Endodermal cell (in vitro differentiated cells): ENCODE measurements around the gene FILIP1. TPM values are rescaled to one million over a fixed set of nuclear protein-coding genes. Genes with fewer than 3 reads are reported as not detected.
"Not testable (repeated sequence)": the region's sequence is repeated elsewhere in the genome, so short reads cannot be mapped to it uniquely, and the experiment has no call there.

Experiments used
- DNase-seq: peaks from one replicate; pipeline ENCODE4 v3.0.0-alpha.2; 2017
- H3K27ac ChIP-seq: 2 replicates; pipeline ENCODE4 v1.5.1; 2013; ENCODE audit warnings: mild to moderate bottlenecking, low read depth, low read length, moderate library complexity
- H3K27me3 ChIP-seq: 2 replicates; pipeline ENCODE4 v1.6.1; 2013; ENCODE audit warnings: mild to moderate bottlenecking, low read length, moderate library complexity; ENCODE audit not compliant: insufficient read depth, control insufficient read depth, poor library complexity, severe bottlenecking
- H3K36me3 ChIP-seq: 2 replicates; pipeline ENCODE4 v1.7.0; 2013; ENCODE audit warnings: mild to moderate bottlenecking, low read length, moderate library complexity; ENCODE audit not compliant: control insufficient read depth, insufficient read depth
- H3K4me1 ChIP-seq: one replicate; pipeline ENCODE4 v1.7.0; 2013; ENCODE audit warnings: low read length; ENCODE audit not compliant: control insufficient read depth, insufficient read depth
- H3K4me3 ChIP-seq: 2 replicates; pipeline ENCODE4 v1.5.1; 2013; ENCODE audit warnings: mild to moderate bottlenecking, low read length, moderate library complexity
- H3K9ac ChIP-seq: 2 replicates; pipeline ENCODE4 v1.6.1; 2013; ENCODE audit warnings: mild to moderate bottlenecking, low read length, moderate library complexity; ENCODE audit not compliant: poor library complexity, severe bottlenecking; ENCODE audit errors: extremely low read depth
- H3K9me3 ChIP-seq: 2 replicates; pipeline ENCODE4 v1.6.1; 2013; ENCODE audit warnings: mild to moderate bottlenecking, low read length, moderate library complexity; ENCODE audit not compliant: control insufficient read depth
- H3K27ac Mint-ChIP-seq: 2 replicates; pipeline ENCODE4 v1.8.0; 2020; ENCODE audit warnings: mixed read lengths
- H3K27me3 Mint-ChIP-seq: 2 replicates; pipeline ENCODE4 v1.8.0; 2021; ENCODE audit warnings: mild to moderate bottlenecking, mixed read lengths; ENCODE audit not compliant: insufficient read depth
- H3K36me3 Mint-ChIP-seq: 2 replicates; pipeline ENCODE4 v1.8.0; 2020; ENCODE audit warnings: low read depth, mixed read lengths
- H3K4me1 Mint-ChIP-seq: 2 replicates; pipeline ENCODE4 v1.8.0; 2020; ENCODE audit warnings: mixed read lengths
- H3K4me3 Mint-ChIP-seq: 2 replicates; pipeline ENCODE4 v1.8.0; 2020; ENCODE audit warnings: mild to moderate bottlenecking, moderate library complexity, mixed read lengths
- H3K9me3 Mint-ChIP-seq: 2 replicates; pipeline ENCODE4 v1.8.0; 2020; ENCODE audit warnings: mild to moderate bottlenecking, mixed read lengths
- WGBS, 2 experiments: methylation state at CpG; one replicate each; pipeline versions ENCODE4 v1.1.5 to v1.1.7; 2013; ENCODE audit warnings: missing lambda C conversion rate in 2 of 2, mixed read lengths in 1 of 2; ENCODE audit not compliant: insufficient coverage in 1 of 2, insufficient read length in 1 of 2; 5-methylcytosine and 5-hydroxymethylcytosine counted together
- total RNA-seq, 2 donors: library from RNA; stranded (reverse); fragmentation: NEBNext Ultra II Directional in 1 of 2; extraction: Animal tissue kit (Norgen Biotek cat#: 25700) in 1 of 2; gene quantifications; 2 replicates in 1 of 2; 3 replicates in 1 of 2; pipeline ENCODE4 v1.2.1, GENCODE V29; 2021
- TF ChIP-seq, protein P1 (sequence below): fragments of 200-600 bp; sonication (generic); conservative IDR thresholded peaks from 2 replicates; pipeline ENCODE4 v1.5.0; 2021; ENCODE audit warnings: antibody characterized with exemption, mild to moderate bottlenecking

FILIP1 gene
- total RNA-seq, 2 donors from 2014 or later = 0.35 TPM

- Mint-ChIP-seq H3K4me1 (peaks cover 8% of the 10 kb centered on the region), H3K9me3 (peaks cover 14% of the 10 kb centered on the region), H3K4me3 (no peak overlapping the region), H3K27me3 (no peaks in the 10 kb centered on the region), H3K36me3 (no peaks in the 10 kb centered on the region), H3K27ac (no peak overlapping the region)
- Histone ChIP-seq H3K9ac (no peak overlapping the region), H3K4me3 (no peak overlapping the region), H3K27ac (no peak overlapping the region), H3K36me3 (no peaks in the 10 kb centered on the region), H3K4me1 (no peaks in the 10 kb centered on the region), H3K9me3 (peaks cover 5% of the 10 kb centered on the region), H3K27me3 (no peaks in the 10 kb centered on the region)
- WGBS, 2 experiments = 94% methylated on average over 1 of the region's 1 CpG; no CpG with 5 or more reads in 1 of the 2 experiments
- TF ChIP-seq, protein P1, sequence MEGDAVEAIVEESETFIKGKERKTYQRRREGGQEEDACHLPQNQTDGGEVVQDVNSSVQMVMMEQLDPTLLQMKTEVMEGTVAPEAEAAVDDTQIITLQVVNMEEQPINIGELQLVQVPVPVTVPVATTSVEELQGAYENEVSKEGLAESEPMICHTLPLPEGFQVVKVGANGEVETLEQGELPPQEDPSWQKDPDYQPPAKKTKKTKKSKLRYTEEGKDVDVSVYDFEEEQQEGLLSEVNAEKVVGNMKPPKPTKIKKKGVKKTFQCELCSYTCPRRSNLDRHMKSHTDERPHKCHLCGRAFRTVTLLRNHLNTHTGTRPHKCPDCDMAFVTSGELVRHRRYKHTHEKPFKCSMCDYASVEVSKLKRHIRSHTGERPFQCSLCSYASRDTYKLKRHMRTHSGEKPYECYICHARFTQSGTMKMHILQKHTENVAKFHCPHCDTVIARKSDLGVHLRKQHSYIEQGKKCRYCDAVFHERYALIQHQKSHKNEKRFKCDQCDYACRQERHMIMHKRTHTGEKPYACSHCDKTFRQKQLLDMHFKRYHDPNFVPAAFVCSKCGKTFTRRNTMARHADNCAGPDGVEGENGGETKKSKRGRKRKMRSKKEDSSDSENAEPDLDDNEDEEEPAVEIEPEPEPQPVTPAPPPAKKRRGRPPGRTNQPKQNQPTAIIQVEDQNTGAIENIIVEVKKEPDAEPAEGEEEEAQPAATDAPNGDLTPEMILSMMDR = no peak
- no peak for DNase-seq
Measured at GRCh38 chr6:75438013-75438431, 55.6 kb downstream of the FILIP1 start.

GRCh38 chr6:75437421-75437891 lies 56.1 kb downstream of the FILIP1 start:
- no peaks in the 10 kb centered on the region for H3K9me3 ChIP-seq
- no peak overlapping the region for H3K9ac ChIP-seq
- H3K9me3 Mint-ChIP-seq = peaks cover 8% of the 10 kb centered on the region
- H3K4me1 ChIP-seq = no peaks in the 10 kb centered on the region
- no peak overlapping the region for H3K27ac ChIP-seq
- no peak overlapping the region for H3K4me3 ChIP-seq
- no peak overlapping the region for H3K4me3 Mint-ChIP-seq
- H3K36me3 ChIP-seq = no peaks in the 10 kb centered on the region
- H3K27me3 Mint-ChIP-seq = no peaks in the 10 kb centered on the region
- TF ChIP-seq, protein P1 = no peak
- no peak overlapping the region for H3K27ac Mint-ChIP-seq
- WGBS, 2 experiments = 85 to 100% methylated on average over 1 to 3 of the region's 3 CpGs
- no peaks in the 10 kb centered on the region for H3K27me3 ChIP-seq
- H3K4me1 Mint-ChIP-seq = peaks cover 8% of the 10 kb centered on the region
- DNase-seq = no peak
- no peaks in the 10 kb centered on the region for H3K36me3 Mint-ChIP-seq

- no peak overlapping the region for H3K9ac ChIP-seq
- no peak overlapping the region for H3K27ac Mint-ChIP-seq
- H3K27me3 Mint-ChIP-seq = no peaks in the 10 kb centered on the region
- TF ChIP-seq, protein P1 = no peak
- H3K4me1 Mint-ChIP-seq = peaks cover 8% of the 10 kb centered on the region
- no peaks in the 10 kb centered on the region for H3K36me3 Mint-ChIP-seq
- no peaks in the 10 kb centered on the region for H3K27me3 ChIP-seq
- H3K27ac ChIP-seq = no peak overlapping the region
- no peaks in the 10 kb centered on the region for H3K36me3 ChIP-seq
- H3K4me3 Mint-ChIP-seq = no peak overlapping the region
- DNase-seq = no peak
- H3K9me3 Mint-ChIP-seq = peaks cover 8% of the 10 kb centered on the region
- no peak overlapping the region for H3K4me3 ChIP-seq
- no peaks in the 10 kb centered on the region for H3K4me1 ChIP-seq
- no peaks in the 10 kb centered on the region for H3K9me3 ChIP-seq
- 86 to 94% methylated on average over 1 to 4 of the region's 4 CpGs for WGBS, 2 experiments
Measured at GRCh38 chr6:75436869-75437268, 56.7 kb downstream of the FILIP1 start.

DNA sequence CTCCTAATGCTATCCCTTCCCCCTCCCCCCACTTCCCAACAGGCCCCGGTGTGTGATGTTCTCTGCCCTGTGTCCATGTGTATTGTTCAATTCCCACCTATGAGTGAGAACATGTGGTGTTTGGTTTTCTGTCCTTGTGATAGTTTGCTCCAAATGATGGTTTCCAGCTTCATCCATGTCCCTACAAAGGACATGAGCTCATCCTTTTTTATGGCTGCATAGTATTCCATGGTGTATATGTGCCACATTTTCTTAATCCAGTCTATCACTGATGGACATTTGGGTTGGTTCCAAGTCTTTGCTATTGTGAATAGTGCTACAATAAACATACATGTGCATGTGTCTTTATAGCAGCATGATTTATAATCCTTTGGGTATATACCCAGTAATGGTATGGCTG lies 60.8 kb downstream of the FILIP1 start:
- not testable (repeated sequence) for H3K4me3 ChIP-seq, H3K4me3 Mint-ChIP-seq, H3K9ac ChIP-seq, H3K36me3 ChIP-seq, H3K27ac ChIP-seq, H3K36me3 Mint-ChIP-seq, H3K27me3 ChIP-seq, H3K4me1 ChIP-seq, DNase-seq, H3K9me3 ChIP-seq, H3K9me3 Mint-ChIP-seq, H3K27ac Mint-ChIP-seq, H3K27me3 Mint-ChIP-seq
- peaks cover 14% of the 10 kb centered on the region for H3K4me1 Mint-ChIP-seq
- WGBS, 2 experiments = 100% methylated on average over 1 of the region's 1 CpG
